ENCODE measurements around the gene PPP1R9B.

DNA sequence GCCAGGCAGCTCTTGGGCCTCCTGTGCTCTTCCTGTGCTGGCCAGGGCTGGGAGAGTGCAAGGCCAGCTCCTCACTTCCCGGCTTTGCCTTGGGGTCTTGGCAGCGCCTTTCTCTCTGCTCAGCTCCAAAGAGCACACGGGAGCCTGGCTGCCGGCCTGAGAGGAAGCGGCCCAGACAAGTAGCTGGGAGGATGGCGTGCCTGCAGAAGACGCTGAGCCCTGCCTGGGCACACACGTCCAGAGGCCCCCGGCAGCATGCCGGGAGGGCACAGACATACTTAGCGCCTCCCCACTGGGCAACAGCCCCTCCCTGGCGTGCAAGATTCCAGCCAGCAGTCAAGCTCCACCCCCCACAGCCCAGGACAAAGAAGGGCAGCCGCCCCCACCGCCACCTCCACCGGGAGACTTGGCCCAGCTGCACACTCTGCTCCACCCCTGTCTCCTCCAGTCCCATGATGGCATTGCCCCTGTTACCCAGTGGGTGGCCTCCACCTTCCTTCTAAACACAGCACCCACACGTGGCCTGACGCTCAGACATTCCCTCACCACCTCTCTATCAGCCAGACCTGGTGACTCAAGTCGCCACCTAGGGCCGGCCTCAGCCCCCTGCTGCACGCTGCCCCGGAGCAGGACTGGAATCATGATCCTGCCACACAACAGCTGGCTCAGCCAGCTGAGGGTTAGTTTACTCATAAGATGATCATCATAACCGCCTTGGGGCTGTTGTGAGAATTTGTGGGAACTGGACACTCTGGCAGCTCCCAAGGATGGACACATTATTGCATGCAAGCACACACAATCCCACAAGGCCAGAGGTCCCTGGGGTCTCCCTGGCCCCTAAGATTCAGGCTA lies 27.7 kb upstream of the PPP1R9B start:
- TF ChIP-seq CTCF (IDR thresholded peaks at IDR 0.05; ENCODE audit: poor library complexity) (peak; percentile 55), EZH2 (IDR thresholded peaks at IDR 0.05; ENCODE audit: borderline replicate concordance) (no peak)

Data from hepatocyte (in vitro differentiated cells).